ENCODE measurements around the gene GOLGA8B.
"Not testable (repeated sequence)": the region's sequence is repeated elsewhere in the genome, so short reads cannot be mapped to it uniquely, and the experiment has no call there.

The GOLGA8B gene

GRCh38 chr15:34588046-34588674 is 4.7 kb upstream of the GOLGA8B start:
- DNase-seq = peak; percentile 37
- Histone ChIP-seq H3K27me3 (ENCODE audit: insufficient read depth, low read length, poor library complexity) (no peaks in the 10 kb centered on the region), H3K4me3 (ENCODE audit: low read depth in 1 of 2, low read length in 2 of 2) (no peak overlapping the region), H3K9ac (ENCODE audit: low read depth, low read length) (no peak overlapping the region), H3K36me3 (ENCODE audit: insufficient read depth, low read length) (no peaks in the 10 kb centered on the region), H3K79me2 (ENCODE audit: insufficient read depth, low read length) (no peaks in the 10 kb centered on the region), H3K9me3 (ENCODE audit: insufficient read depth, low read length, severe bottlenecking) (no peaks in the 10 kb centered on the region), H3K4me1 (ENCODE audit: insufficient read depth, low read length) (no peaks in the 10 kb centered on the region), H3K27ac (ENCODE audit: low read length) (no peak overlapping the region), H2AFZ (ENCODE audit: low read depth, low read length) (no peak overlapping the region), H4K20me1 (ENCODE audit: insufficient read depth, low read length) (no peaks in the 10 kb centered on the region), H3K4me2 (ENCODE audit: insufficient read depth, low read length) (no peak overlapping the region)
- peak; percentile 58; the same call in 1 of the 3 replicates for ATAC-seq (ENCODE audit: insufficient read depth, low read depth)
- peak; percentile 67 for TF ChIP-seq CTCF (IDR thresholded peaks at IDR 0.05; ENCODE audit: borderline replicate concordance, extremely low read depth, low read length, poor library complexity, severe bottlenecking)
- TF ChIP-seq EZH2 (IDR thresholded peaks at IDR 0.05; ENCODE audit: borderline replicate concordance, low read depth, low read length, severe bottlenecking) = no peak

- H3K9me3 ChIP-seq (ENCODE audit: insufficient read depth, low read length, severe bottlenecking); ATAC-seq (ENCODE audit: insufficient read depth, low read depth); H3K27me3 ChIP-seq (ENCODE audit: insufficient read depth, low read length, poor library complexity); H3K9ac ChIP-seq (ENCODE audit: low read depth, low read length); H4K20me1 ChIP-seq (ENCODE audit: insufficient read depth, low read length); H3K79me2 ChIP-seq (ENCODE audit: insufficient read depth, low read length); H3K27ac ChIP-seq (ENCODE audit: low read length); DNase-seq; H3K4me3 ChIP-seq (ENCODE audit: low read depth in 1 of 2, low read length in 2 of 2); H3K4me2 ChIP-seq (ENCODE audit: insufficient read depth, low read length); H3K36me3 ChIP-seq (ENCODE audit: insufficient read depth, low read length); H3K4me1 ChIP-seq (ENCODE audit: insufficient read depth, low read length); H2AFZ ChIP-seq (ENCODE audit: low read depth, low read length): not testable (repeated sequence)
Observed at GRCh38 chr15:34585966-34586365, 2.5 kb upstream of the GOLGA8B start.

- no peaks in the 10 kb centered on the region for H3K27me3 ChIP-seq (ENCODE audit: insufficient read depth, low read length, poor library complexity)
- H3K9ac ChIP-seq (ENCODE audit: low read depth, low read length) = no peak overlapping the region
- DNase-seq (no peak), ATAC-seq (ENCODE audit: insufficient read depth, low read depth) (no peak)
- no peak for TF ChIP-seq CTCF (IDR thresholded peaks at IDR 0.05; ENCODE audit: borderline replicate concordance, extremely low read depth, low read length, poor library complexity, severe bottlenecking)
- TF ChIP-seq EZH2 (IDR thresholded peaks at IDR 0.05; ENCODE audit: borderline replicate concordance, low read depth, low read length, severe bottlenecking) = no peak
- H2AFZ ChIP-seq (ENCODE audit: low read depth, low read length) = no peak overlapping the region
- no peaks in the 10 kb centered on the region for H3K36me3 ChIP-seq (ENCODE audit: insufficient read depth, low read length)
- no peaks in the 10 kb centered on the region for H3K79me2 ChIP-seq (ENCODE audit: insufficient read depth, low read length)
- H3K27ac ChIP-seq (ENCODE audit: low read length) = no peak overlapping the region
- H3K4me2 ChIP-seq (ENCODE audit: insufficient read depth, low read length) = no peak overlapping the region
- H3K9me3 ChIP-seq (ENCODE audit: insufficient read depth, low read length, severe bottlenecking) = no peaks in the 10 kb centered on the region
- no peaks in the 10 kb centered on the region for H3K4me1 ChIP-seq (ENCODE audit: insufficient read depth, low read length)
- H4K20me1 ChIP-seq (ENCODE audit: insufficient read depth, low read length) = no peaks in the 10 kb centered on the region
- H3K4me3 ChIP-seq (ENCODE audit: low read depth in 1 of 2, low read length in 2 of 2) = no peak overlapping the region
Observed at GRCh38 chr15:34584996-34585395, 1.5 kb upstream of the GOLGA8B start.

GRCh38 chr15:34584330-34584668 is 848 bp upstream of the GOLGA8B start:
- no peak for DNase-seq
- H3K4me1 ChIP-seq (ENCODE audit: insufficient read depth, low read length) = no peaks in the 10 kb centered on the region
- no peak overlapping the region for H3K9ac ChIP-seq (ENCODE audit: low read depth, low read length)
- no peak overlapping the region for H2AFZ ChIP-seq (ENCODE audit: low read depth, low read length)
- no peak overlapping the region for H3K27ac ChIP-seq (ENCODE audit: low read length)
- no peak for ATAC-seq (ENCODE audit: insufficient read depth, low read depth)
- no peak for TF ChIP-seq EZH2 (IDR thresholded peaks at IDR 0.05; ENCODE audit: borderline replicate concordance, low read depth, low read length, severe bottlenecking)
- no peak for TF ChIP-seq CTCF (IDR thresholded peaks at IDR 0.05; ENCODE audit: borderline replicate concordance, extremely low read depth, low read length, poor library complexity, severe bottlenecking)
- no peaks in the 10 kb centered on the region for H3K36me3 ChIP-seq (ENCODE audit: insufficient read depth, low read length)
- no peaks in the 10 kb centered on the region for H3K9me3 ChIP-seq (ENCODE audit: insufficient read depth, low read length, severe bottlenecking)
- no peaks in the 10 kb centered on the region for H3K27me3 ChIP-seq (ENCODE audit: insufficient read depth, low read length, poor library complexity)
- no peaks in the 10 kb centered on the region for H3K79me2 ChIP-seq (ENCODE audit: insufficient read depth, low read length)
- no peak overlapping the region for H3K4me2 ChIP-seq (ENCODE audit: insufficient read depth, low read length)
- no peaks in the 10 kb centered on the region for H4K20me1 ChIP-seq (ENCODE audit: insufficient read depth, low read length)
- no peak overlapping the region for H3K4me3 ChIP-seq (ENCODE audit: low read depth in 1 of 2, low read length in 2 of 2)
